ELR (cell line): ENCODE measurements around the gene ABTB2.

Experiments
- DNase-seq: peaks from one replicate; pipeline ENCODE4 v3.0.0-alpha.2; 2015; ENCODE audit warnings: low read depth

The ABTB2 gene

GRCh38 chr11:34360046-34360445 lies 2.2 kb upstream of the ABTB2 start:
- no peak for DNase-seq

GRCh38 chr11:34359548-34359891 lies 1.7 kb upstream of the ABTB2 start:
- DNase-seq = no peak

- peak; percentile 87 for DNase-seq
These were observed 1.1 kb upstream of the ABTB2 start for GRCh38 chr11:34358728-34359547.

- DNase-seq = peak; percentile 79
These were observed 483 bp upstream of the ABTB2 start for GRCh38 chr11:34358258-34358727.

- peak; percentile 71 for DNase-seq
These were observed 703 bp downstream of the ABTB2 start for GRCh38 chr11:34356913-34357700.

- DNase-seq = peak; percentile 75
These were observed 1.3 kb downstream of the ABTB2 start for GRCh38 chr11:34356576-34356912.

- peak; percentile 28 for DNase-seq
These were observed 1.7 kb downstream of the ABTB2 start for GRCh38 chr11:34356130-34356529.

- no peak for DNase-seq
These were observed 2.1 kb downstream of the ABTB2 start for GRCh38 chr11:34355726-34356125.

GRCh38 chr11:34354782-34355181 lies 3.0 kb downstream of the ABTB2 start:
- peak; percentile 70 for DNase-seq

GRCh38 chr11:34353881-34354280 lies 3.9 kb downstream of the ABTB2 start:
- no peak for DNase-seq

- no peak for DNase-seq
These were observed 5.9 kb downstream of the ABTB2 start for GRCh38 chr11:34351687-34352469.

GRCh38 chr11:34351051-34351450 lies 6.8 kb downstream of the ABTB2 start:
- no peak for DNase-seq

- DNase-seq = peak; percentile 33
These were observed 7.9 kb downstream of the ABTB2 start for GRCh38 chr11:34349882-34350281.

GRCh38 chr11:34348919-34349318 lies 8.9 kb downstream of the ABTB2 start:
- DNase-seq = no peak

GRCh38 chr11:34348096-34348495 lies 9.7 kb downstream of the ABTB2 start:
- no peak for DNase-seq

- peak; percentile 69 for DNase-seq
These were observed 11.3 kb downstream of the ABTB2 start for GRCh38 chr11:34346551-34346950.

- peak; percentile 36 for DNase-seq
These were observed 11.8 kb downstream of the ABTB2 start for GRCh38 chr11:34345991-34346480.

GRCh38 chr11:34345540-34345876 lies 12.3 kb downstream of the ABTB2 start:
- DNase-seq = no peak

- peak; percentile 96 for DNase-seq
These were observed 12.9 kb downstream of the ABTB2 start for GRCh38 chr11:34344768-34345539.

GRCh38 chr11:34344410-34344767 lies 13.4 kb downstream of the ABTB2 start:
- peak; percentile 11 for DNase-seq

- no peak for DNase-seq
These were observed 14.1 kb downstream of the ABTB2 start for GRCh38 chr11:34343686-34344085.

GRCh38 chr11:34343153-34343552 lies 14.7 kb downstream of the ABTB2 start:
- peak; percentile 86 for DNase-seq
